ENCODE measurements around the gene NRXN3. TPM values are rescaled to one million over a fixed set of nuclear protein-coding genes. Genes with fewer than 3 reads are reported as not detected.

Gene NRXN3
- total RNA-seq, 1 experiment from 2014 or later = not detected

DNA sequence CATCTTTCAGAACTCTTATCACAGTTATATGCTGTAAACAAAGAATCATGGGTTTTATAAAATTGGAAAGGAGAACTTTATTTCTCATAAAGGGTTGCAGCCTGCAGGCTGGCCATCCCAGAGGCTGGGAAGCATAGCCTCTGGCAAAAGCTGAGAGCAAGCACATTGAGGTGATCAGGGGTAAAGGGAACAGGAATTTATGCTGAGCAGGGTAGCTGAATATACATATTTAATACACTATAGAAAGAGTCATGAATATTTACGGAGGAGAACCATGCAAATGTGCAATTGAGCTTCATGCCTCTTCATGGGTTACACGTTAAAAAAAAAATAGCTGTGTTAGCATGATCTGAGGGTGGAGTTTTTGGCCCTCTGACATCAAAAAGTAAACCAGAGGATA is 653.3 kb downstream of the NRXN3 start:
- ATAC-seq (no peak), DNase-seq (ENCODE audit: low read depth, low spot score) (no peak)
- H3K79me2 ChIP-seq (ENCODE audit: insufficient read depth, low read length) = no peaks in the 10 kb centered on the region
- H3K27ac ChIP-seq (ENCODE audit: low read depth, low read length) = no peak overlapping the region
- intact Hi-C loops (cut with micrococcal nuclease) = no loop called here
- H4K20me1 ChIP-seq (ENCODE audit: insufficient read depth) = no peaks in the 10 kb centered on the region
- no peaks in the 10 kb centered on the region for H3K9me2 ChIP-seq (ENCODE audit: insufficient read depth)
- H3K27me3 ChIP-seq (ENCODE audit: insufficient read depth, low read length) = no peaks in the 10 kb centered on the region
- no peaks in the 10 kb centered on the region for H3K4me1 ChIP-seq (ENCODE audit: control insufficient read depth in 1 of 2, insufficient read depth in 2 of 2, low read length in 2 of 2)
- ChIA-PET CTCF (no interaction called here), RAD21 (ENCODE audit: low non-redundant PET in 1 of 2, low total read pairs in 2 of 2, uncharacterized antibody in 2 of 2, unreplicated experiment in 2 of 2) (no interaction called here), POLR2A (no interaction called here)
- no TSS peak for BruUV-seq (replicated peaks)
- TF ChIP-seq JUND (IDR thresholded peaks at IDR 0.05) (no peak), SIN3A (IDR thresholded peaks at IDR 0.05; ENCODE audit: low read depth) (no peak), SRF (IDR thresholded peaks at IDR 0.05; ENCODE audit: low read depth) (no peak), EZH2phosphoT487 (IDR thresholded peaks at IDR 0.05; ENCODE audit: borderline replicate concordance) (no peak), POLR2AphosphoS5 (IDR thresholded peaks at IDR 0.05; ENCODE audit: low read depth, low read length) (no peak), SP1 (IDR thresholded peaks at IDR 0.05; ENCODE audit: low read depth) (no peak), CEBPB (IDR thresholded peaks at IDR 0.05; ENCODE audit: low read depth) (no peak), CBX3 (IDR thresholded peaks at IDR 0.05; ENCODE audit: low read depth) (no peak), POLR2A (IDR thresholded peaks at IDR 0.05; ENCODE audit: borderline replicate concordance, extremely low read depth, insufficient read depth, insufficient read length) (no peak), TCF7L2 (IDR thresholded peaks at IDR 0.05; ENCODE audit: borderline replicate concordance, extremely low read depth, insufficient read depth, insufficient read length) (no peak), ZNF274 (IDR thresholded peaks at IDR 0.05; ENCODE audit: low read depth, low read length) (no peak)
- TF ChIP-seq, protein P1, sequence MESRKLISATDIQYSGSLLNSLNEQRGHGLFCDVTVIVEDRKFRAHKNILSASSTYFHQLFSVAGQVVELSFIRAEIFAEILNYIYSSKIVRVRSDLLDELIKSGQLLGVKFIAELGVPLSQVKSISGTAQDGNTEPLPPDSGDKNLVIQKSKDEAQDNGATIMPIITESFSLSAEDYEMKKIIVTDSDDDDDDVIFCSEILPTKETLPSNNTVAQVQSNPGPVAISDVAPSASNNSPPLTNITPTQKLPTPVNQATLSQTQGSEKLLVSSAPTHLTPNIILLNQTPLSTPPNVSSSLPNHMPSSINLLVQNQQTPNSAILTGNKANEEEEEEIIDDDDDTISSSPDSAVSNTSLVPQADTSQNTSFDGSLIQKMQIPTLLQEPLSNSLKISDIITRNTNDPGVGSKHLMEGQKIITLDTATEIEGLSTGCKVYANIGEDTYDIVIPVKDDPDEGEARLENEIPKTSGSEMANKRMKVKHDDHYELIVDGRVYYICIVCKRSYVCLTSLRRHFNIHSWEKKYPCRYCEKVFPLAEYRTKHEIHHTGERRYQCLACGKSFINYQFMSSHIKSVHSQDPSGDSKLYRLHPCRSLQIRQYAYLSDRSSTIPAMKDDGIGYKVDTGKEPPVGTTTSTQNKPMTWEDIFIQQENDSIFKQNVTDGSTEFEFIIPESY (IDR thresholded peaks at IDR 0.05; ENCODE audit: extremely low read depth, insufficient replicate concordance, low read length) = no peak
- H3K4me3 ChIP-seq (replicated peaks in 1 of 2; ENCODE audit: low read depth in 1 of 2, low read length in 2 of 2) = no peak overlapping the region
- H2AFZ ChIP-seq (ENCODE audit: low read depth, low read length, poor library complexity, severe bottlenecking) = no peak overlapping the region
- peaks cover 0 to 9% of the 10 kb centered on the region in 2 experiments; a peak in 1 of 4 replicates for H3K9me3 ChIP-seq (ENCODE audit: control insufficient read depth in 1 of 2, insufficient read depth in 1 of 2, low read depth in 1 of 2, low read length in 2 of 2)
- H3K36me3 ChIP-seq (ENCODE audit: control insufficient read depth in 1 of 2, insufficient read depth in 2 of 2, low read length in 2 of 2) = no peaks in the 10 kb centered on the region
- no peak overlapping the region for H3K9ac ChIP-seq (ENCODE audit: low read length)
- H3K4me2 ChIP-seq (ENCODE audit: low read length) = no peak overlapping the region

All from HCT116 (cell line).